ENCODE results near the gene TAC4.
A peak's percentile ranks its signal among the peaks of the same experiment; 100 is the strongest.

TAC4 gene

DNA sequence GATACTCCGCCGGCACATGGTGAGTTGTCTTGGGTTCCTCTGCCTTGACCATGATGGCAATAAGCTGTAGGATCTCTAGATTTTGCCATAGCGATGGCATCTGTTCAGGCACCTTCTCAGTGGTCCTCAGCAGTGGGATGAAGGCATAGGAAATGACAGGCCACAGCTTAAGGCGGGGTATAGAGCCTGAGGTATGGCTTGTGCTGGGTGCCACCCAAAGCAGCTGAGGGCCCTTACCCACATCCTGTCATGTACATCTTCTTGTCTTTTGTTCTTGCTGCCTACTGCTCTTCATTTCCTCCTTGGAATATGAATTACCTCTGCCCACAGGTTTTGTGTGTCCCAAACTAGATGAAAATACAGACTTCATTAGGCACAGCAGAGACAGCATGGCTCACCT lies 29.9 kb downstream of the TAC4 start:
- Mint-ChIP-seq H3K4me3 (peak overlapping the region; percentile 60), H3K9me3 (peaks cover 5% of the 10 kb centered on the region), H3K4me1 (peaks cover 90% of the 10 kb centered on the region)

DNA sequence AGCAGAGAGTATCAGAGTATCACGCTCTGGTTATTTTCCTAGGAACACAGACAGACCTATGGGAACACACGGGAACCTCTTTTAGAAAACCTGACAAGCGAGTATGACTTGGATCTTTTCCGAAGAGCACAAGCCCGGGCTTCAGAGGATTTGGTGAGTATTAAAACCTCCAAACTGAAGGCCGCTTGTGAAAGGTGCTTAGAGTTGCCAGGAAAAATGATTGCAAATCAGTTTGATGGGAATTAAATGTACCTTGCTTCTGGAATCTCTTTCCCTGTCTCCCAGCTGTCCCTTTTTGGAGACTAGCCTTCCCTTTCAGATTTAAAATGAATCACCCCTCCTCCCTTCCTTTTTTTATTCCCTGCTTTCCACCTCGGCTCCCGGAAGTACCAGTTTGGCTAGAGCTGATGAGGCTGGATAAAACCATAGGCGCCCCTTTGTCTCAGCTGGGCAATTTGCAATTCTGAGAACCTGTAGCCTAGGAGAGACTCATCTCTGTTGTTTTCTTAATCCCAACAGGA lies 32.0 kb downstream of the TAC4 start:
- H3K27me3 Mint-ChIP-seq, result no peaks in the 10 kb centered on the region
- peaks cover 17% of the 10 kb centered on the region for H3K36me3 Mint-ChIP-seq
- H3K4me3 Mint-ChIP-seq, result no peak overlapping the region
- peak overlapping the region; percentile 88 for H3K27ac Mint-ChIP-seq
- H3K4me1 Mint-ChIP-seq, result peaks cover 73% of the 10 kb centered on the region
- peaks cover 5% of the 10 kb centered on the region for H3K9me3 Mint-ChIP-seq

More for the DNA sequence above, 29.9 kb downstream of the TAC4 start:
- Mint-ChIP-seq H3K27me3 (no peaks in the 10 kb centered on the region), H3K36me3 (peaks cover 24% of the 10 kb centered on the region), H3K27ac (peak overlapping the region; percentile 89)

DNA sequence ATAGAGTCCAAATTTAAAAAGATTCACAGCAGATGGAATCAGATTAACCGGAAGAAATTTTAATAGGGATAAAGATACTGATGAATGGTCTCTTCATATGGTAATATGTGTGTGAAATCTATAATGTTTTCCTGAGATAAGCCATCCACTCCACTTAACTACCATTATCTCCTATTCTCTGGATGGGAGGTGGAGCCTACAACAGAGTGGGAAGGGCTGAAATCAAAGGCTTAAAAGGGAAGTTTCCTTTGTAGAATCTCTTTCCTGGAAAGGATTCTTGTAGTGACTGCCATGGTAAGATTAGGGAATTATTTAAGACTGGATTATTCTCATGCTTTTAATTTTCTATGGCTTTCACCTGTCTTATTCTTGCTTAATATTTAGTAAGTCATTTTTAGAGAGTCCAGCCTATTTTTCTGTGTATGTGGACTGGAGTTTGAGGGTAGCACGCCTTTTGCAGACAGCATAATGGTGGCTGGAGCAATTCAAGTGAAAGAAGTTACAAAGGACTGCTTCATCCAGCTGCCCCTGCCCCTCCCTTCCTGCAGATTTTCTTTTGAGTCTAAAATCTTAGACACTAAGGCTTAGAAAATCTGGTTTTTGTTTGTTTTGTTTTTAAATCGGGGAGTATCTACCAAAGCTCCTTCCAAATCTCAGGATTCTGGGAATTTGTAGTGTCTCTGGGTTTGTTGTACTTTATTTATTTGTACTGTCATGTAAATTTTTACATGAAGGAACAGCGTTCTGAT lies 32.9 kb downstream of the TAC4 start:
- Mint-ChIP-seq H3K36me3 (peaks cover 17% of the 10 kb centered on the region), H3K27ac (peak overlapping the region; percentile 30), H3K4me1 (peaks cover 67% of the 10 kb centered on the region), H3K9me3 (peaks cover 5% of the 10 kb centered on the region), H3K4me3 (no peak overlapping the region), H3K27me3 (no peaks in the 10 kb centered on the region)

DNA sequence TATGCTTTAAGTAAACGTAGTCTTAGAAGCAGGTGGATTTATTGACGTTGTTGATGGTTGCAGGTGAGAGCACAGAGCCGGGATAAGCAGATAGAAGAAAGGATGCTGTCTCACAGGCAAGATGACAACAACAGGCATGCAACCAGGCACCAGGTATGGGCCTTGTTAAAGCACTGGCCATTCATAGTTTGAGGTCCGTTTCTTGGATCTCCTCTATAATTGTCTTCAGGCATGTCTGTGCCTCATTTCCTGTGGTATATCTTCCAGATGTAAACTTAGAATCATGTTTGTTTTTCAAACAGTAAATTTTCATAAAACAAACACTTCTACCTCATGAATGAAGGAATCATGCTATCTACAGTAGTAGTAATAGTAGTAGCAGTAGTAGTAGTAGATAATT lies 38.8 kb downstream of the TAC4 start:
- no peak overlapping the region for H3K4me3 Mint-ChIP-seq
- no peaks in the 10 kb centered on the region for H3K27me3 Mint-ChIP-seq
- no peak overlapping the region for H3K27ac Mint-ChIP-seq
- peaks cover 45% of the 10 kb centered on the region for H3K4me1 Mint-ChIP-seq
- peaks cover 19% of the 10 kb centered on the region for H3K36me3 Mint-ChIP-seq
- H3K9me3 Mint-ChIP-seq, result no peaks in the 10 kb centered on the region

DNA sequence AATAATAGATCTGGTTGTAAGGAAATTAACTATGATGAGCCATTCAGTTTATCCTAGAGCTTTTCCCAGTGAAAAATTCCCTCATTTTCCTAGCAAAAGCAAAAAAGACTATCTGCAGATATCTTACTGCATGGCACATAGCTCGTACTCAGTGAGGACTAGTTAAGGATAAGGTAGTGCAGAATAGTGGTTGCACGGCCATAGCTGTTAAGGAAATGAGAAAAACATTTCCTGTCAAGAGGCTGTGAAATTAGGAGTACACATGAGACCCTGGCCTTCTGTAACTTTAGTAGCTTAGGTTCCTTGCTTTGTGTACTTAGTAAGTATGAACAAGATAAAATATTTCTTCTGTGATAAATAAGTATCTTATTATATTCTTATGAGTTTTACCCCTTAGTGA lies 49.1 kb downstream of the TAC4 start:
- Mint-ChIP-seq H3K4me1 (peaks cover 50% of the 10 kb centered on the region), H3K27ac (peak overlapping the region; percentile 61), H3K4me3 (peak overlapping the region; percentile 31), H3K9me3 (no peaks in the 10 kb centered on the region), H3K36me3 (peaks cover 13% of the 10 kb centered on the region), H3K27me3 (no peaks in the 10 kb centered on the region)

DNA sequence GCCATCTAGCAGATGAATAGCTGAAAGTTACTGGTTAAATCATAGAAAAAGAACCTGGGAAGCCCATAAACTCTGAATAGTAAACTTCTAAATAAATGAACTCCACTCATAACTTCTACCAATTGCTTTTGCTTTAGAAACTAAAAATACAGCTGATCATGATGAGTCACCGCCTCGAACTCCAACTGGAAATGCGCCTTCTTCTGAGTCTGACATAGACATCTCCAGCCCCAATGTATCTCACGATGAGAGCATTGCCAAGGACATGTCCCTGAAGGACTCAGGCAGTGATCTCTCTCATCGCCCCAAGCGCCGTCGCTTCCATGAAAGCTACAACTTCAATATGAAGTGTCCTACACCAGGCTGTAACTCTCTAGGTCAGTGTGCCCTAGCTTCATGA lies 49.7 kb downstream of the TAC4 start:
- Mint-ChIP-seq H3K27me3 (no peaks in the 10 kb centered on the region), H3K36me3 (peaks cover 14% of the 10 kb centered on the region), H3K4me1 (peaks cover 53% of the 10 kb centered on the region), H3K9me3 (no peaks in the 10 kb centered on the region), H3K4me3 (no peak overlapping the region), H3K27ac (peak overlapping the region; percentile 61)

DNA sequence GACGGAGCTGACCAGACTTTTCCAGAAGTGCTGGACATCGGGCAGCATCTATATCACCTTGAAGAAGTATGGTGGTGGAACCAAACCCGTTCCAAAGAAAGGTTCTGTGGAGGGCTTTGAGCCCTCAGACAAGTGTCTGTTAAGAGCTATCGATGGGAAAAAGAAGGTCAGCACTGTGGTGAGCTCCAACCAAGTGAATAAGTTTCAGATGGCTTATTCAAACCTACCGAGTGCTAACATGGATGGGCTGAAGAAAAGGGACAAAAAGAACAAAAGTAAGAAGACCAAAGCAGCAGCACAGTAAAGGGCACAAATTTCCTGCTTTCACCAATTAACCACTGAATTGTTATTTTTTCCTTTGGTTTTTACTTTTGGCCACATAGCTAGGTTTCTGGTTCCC lies 52.5 kb downstream of the TAC4 start:
- Mint-ChIP-seq H3K9me3 (no peaks in the 10 kb centered on the region), H3K27me3 (no peaks in the 10 kb centered on the region), H3K27ac (peak overlapping the region; percentile 47), H3K36me3 (peaks cover 12% of the 10 kb centered on the region), H3K4me3 (peak overlapping the region; percentile 33), H3K4me1 (peaks cover 75% of the 10 kb centered on the region)

DNA sequence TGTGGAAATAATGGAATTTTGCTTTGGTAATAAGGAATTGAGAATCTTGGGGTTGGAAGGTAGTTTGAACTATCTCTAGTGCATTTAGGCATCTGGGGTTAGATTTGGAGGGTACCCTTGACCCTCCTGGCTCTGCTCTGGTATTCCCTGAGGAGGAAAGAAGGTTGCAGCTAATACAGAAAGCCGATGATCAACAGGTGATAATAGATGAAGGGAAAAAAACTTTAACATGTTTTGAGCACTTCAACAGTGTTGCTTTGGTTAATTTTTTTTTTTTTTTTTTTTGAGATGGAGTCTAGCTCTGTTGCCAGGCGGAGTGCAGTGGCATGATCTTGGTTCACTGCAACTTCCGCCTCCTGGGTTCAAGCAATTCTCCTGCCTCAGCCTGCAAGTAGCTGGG lies 54.6 kb downstream of the TAC4 start:
- H3K4me3 Mint-ChIP-seq, result no peak overlapping the region
- H3K27ac Mint-ChIP-seq, result no peak overlapping the region
- no peaks in the 10 kb centered on the region for H3K9me3 Mint-ChIP-seq
- peaks cover 10% of the 10 kb centered on the region for H3K36me3 Mint-ChIP-seq
- H3K4me1 Mint-ChIP-seq, result peaks cover 78% of the 10 kb centered on the region
- no peaks in the 10 kb centered on the region for H3K27me3 Mint-ChIP-seq

DNA sequence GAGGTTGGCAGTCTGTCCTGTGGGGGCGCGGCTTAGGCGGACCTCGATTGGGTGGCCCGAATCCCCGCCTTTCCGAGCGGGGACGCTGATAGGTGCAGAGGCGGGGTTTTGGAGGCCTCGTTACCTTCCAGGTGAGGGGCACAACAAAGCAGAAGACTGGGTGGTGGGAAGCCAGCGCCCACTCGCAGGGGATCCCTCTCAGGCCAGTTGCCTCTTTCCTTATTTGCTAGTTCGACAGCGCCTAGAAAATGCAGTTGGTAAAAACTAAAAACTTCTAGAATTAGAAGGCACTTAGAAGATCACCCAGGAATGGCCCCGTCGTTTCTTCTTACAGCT lies 58.7 kb downstream of the TAC4 start:
- H3K27me3 Mint-ChIP-seq, result no peaks in the 10 kb centered on the region
- H3K36me3 Mint-ChIP-seq, result peaks cover 7% of the 10 kb centered on the region
- H3K27ac Mint-ChIP-seq, result peak overlapping the region; percentile 99
- H3K4me1 Mint-ChIP-seq, result peaks cover 63% of the 10 kb centered on the region
- H3K9me3 Mint-ChIP-seq, result no peaks in the 10 kb centered on the region
- peak overlapping the region; percentile 98 for H3K4me3 Mint-ChIP-seq

DNA sequence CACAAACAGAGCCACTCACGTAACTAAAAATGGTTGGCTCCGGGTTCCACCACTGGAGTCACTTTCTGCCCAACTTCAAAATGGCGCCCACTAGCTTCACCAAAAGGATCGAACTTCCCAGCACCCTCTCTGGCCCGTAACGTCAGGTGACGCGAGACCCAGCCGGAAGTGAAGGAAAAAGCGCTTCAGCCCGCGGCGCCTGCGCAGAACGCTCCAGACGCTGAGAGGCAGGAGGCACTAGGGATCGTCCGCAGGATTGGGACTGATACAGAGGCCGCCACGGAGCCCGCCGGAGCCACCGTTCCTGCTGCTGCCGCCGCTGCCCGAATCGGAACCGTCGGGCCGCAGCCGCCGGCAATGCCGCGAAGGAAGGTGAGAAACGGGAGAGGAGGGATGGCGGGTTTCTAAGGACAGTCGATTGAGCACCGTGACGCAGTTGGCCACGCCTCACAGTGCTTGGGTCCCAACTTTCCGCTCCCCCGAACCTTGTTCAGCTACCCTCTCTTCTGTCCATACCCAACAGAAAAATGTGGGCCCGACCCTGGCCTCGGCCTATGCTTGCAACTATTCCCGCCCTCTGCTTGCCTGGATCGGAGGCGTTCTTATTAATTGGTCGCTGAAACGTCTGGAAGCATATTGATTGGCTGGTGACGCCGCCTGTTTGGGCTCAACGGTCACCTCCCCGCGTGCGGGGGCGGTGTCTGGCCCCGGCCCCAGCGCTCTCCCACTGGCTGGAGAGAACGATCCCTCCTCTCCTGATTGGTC lies 59.2 kb downstream of the TAC4 start, which contains the start of gene KAT7:
Gene KAT7, plus strand, starts transcription at position 204 of the 765 bp plus-strand sequence. Its CDS starts 154 bp downstream, at position 358.
- Mint-ChIP-seq H3K27ac (peak within 1 kb of the TSS; percentile 99), H3K4me3 (peak within 1 kb of the TSS; percentile 98), H3K9me3 (no peaks in the 10 kb centered on the region), H3K36me3 (peaks cover 7% of the 10 kb centered on the region), H3K4me1 (peaks cover 58% of the 10 kb centered on the region), H3K27me3 (no peaks in the 10 kb centered on the region)
